T-helper 2 cell (primary cell): Measurements from ENCODE around the gene UGT1A3.
"Not testable (repeated sequence)": the region's sequence is repeated elsewhere in the genome, so short reads cannot be mapped to it uniquely, and the experiment has no call there.

Experiments used
- DNase-seq, 5 experiments: peaks; one replicate each; pipeline versions ENCODE4 v3.0.0 to v3.0.0-alpha.2; 2012 to 2022

The UGT1A3 gene

GRCh38 chr2:233728723-233729301 is at the start of gene UGT1A3:
UGT1A3 (plus strand) TSS chr2:233729042; CDS start chr2:233729127, 85 bp downstream.
- no peak for DNase-seq

DNA sequence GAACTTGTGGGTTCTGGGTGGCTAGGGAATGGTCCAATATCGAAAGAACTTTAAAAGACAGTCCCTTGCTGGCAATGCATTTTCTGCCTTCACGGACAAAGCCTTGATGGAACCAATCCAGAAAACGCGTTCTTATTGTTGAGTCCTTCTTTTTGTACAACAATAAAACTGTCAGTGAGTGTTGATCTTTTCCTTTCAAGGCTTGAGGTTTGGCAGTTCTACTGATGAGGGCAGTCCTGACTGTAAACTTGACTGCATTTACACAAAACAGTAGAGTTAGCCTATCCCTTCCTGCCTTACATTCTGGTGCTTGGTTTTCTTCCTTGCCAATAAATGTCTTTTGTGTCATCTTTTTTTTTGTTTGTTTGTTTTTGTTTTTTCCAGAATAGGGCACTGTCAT is 49.6 kb upstream of the UGT1A3 start:
- DNase-seq: no peak

- no peak for DNase-seq
These were observed 48.3 kb upstream of the UGT1A3 start for GRCh38 chr2:233680361-233681045.

- DNase-seq: no peak
These were observed 47.2 kb upstream of the UGT1A3 start, which contains the start of gene UGT1A7 for GRCh38 chr2:233681521-233682099. UGT1A7 (plus strand) TSS chr2:233681901; CDS start chr2:233681938, 37 bp downstream.

GRCh38 chr2:233684640-233685039 is 44.2 kb upstream of the UGT1A3 start:
- DNase-seq: no peak

- DNase-seq: no peak
These were observed 41.9 kb upstream of the UGT1A3 start for GRCh38 chr2:233686928-233687327.

- no peak for DNase-seq
These were observed 40.5 kb upstream of the UGT1A3 start for GRCh38 chr2:233688341-233688740.

DNA sequence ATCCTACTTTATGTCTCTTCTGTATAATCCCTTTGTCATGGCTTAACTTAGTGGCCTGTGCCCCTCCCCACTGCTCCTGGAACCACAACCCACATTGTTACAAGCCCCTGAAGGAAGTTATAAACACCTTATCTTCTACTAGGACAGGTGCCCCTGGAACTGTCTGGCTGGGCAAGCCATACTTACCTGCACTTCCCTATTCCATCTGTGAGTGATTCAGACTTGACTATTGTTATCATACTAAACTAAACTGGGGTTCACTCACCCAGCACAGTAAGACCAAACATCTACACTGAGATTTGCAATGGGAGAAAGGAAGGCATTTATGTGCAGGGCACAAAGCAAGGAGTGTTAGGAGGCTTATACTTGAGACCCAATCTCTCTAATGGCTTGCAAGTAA is 39.8 kb upstream of the UGT1A3 start:
- no peak for DNase-seq

- no peak for DNase-seq
These were observed 39.3 kb upstream of the UGT1A3 start for GRCh38 chr2:233689501-233689900.

DNA sequence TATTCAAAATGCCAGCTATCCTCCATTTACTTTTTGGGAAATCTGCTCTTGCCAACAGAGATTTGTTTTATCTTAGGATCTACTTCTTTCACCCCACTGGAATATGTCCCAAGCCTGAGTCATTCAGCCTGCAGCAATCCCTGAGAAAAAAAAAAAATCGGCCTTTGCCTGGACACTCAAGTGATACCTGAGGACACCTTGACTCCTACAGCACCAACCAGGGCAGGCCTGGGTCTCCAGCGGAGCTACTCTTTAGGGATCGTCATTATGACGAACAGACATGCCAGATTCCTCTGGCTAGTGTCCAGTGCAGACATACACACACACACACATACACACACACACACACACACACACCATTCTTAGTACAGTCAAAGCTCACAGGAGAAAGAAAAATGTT is 38.4 kb upstream of the UGT1A3 start:
- DNase-seq: no peak

DNA sequence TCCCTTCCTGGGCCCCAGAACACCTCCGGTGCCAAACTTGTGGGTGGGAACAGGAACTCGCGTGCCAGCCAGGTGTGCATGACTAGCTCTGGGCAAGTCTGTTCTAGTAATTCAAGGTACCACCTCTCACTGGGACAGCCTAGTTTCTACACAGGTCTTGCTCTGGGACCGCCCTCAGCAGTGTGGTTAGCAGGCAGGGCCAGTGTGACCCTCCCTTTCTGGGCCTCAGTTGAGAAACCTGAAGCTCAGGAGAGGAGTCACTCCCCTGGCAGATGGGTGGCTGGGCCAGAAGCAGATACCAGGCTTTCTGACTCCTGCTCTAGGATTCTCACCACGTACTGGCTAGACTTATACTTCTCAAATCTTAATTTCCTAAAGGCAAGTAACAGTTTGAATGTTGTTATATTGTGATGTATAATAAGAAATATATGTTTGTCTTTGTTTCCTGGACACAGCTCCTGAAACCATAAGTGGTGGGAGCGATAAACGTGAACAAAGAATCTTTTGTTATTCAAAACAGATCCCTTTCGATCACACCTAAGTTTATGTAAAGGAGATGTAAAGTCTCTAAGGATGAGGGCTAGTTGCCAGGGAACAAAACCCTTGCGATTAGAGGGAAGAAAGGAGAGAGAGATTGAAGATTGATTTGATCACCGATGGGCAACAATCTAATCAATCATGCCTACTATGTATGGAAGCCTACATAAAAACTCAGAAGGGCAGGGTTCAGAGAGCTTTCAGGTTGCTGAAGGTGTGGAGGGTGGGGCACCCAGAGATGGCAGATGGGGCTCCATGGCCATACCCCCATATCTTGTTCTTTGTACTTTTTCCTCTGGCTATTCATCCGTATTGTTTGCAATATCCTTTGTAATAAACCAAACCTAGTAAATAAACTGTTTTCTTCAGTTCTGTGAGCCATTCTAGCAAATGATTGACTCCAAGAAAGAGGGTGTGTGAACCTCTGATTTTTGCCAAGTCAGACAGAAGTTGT is 37.1 kb upstream of the UGT1A3 start:
- no peak for DNase-seq

- no peak for DNase-seq
These were observed 36.2 kb upstream of the UGT1A3 start, which contains the start of gene UGT1A6 for GRCh38 chr2:233692648-233693047. UGT1A6 (plus strand) TSS chr2:233692890; CDS start chr2:233693005, 115 bp downstream.

GRCh38 chr2:233693963-233694362 is 34.9 kb upstream of the UGT1A3 start:
- no peak for DNase-seq

- no peak for DNase-seq
These were observed 30.1 kb upstream of the UGT1A3 start for GRCh38 chr2:233698740-233699139.

- DNase-seq: no peak
These were observed 29.3 kb upstream of the UGT1A3 start for GRCh38 chr2:233699424-233700027.

DNA sequence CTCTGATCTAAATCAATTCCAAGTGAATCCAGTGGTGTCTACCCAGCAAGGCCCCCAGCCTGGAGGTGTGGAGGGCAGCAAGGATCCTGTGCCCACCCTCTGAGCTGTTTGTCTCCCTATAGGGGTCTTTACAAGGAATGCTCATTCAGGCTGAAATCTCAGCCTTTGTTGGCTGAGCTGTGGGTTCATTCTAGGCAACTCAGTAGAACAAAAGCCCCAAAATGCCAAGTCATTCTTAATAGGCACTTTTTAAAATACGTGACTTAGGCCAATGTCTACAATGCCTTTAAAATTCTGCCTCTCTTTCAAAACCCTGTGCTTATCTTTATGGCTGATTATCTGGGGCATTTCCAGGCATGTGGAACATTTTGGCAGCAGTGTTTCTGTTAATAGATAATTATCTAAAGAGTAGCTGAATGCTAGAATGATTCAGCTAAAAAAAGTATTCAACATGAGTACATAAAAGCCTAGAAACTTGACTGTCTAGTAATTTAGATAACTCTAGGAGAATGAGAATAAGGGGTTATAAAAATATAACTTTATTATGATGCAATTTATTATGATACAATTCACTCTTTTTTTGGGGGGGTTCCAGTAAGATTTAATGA is 28.7 kb upstream of the UGT1A3 start:
- DNase-seq: no peak

GRCh38 chr2:233700842-233701241 is 28.0 kb upstream of the UGT1A3 start:
- not testable (repeated sequence) for DNase-seq

DNA sequence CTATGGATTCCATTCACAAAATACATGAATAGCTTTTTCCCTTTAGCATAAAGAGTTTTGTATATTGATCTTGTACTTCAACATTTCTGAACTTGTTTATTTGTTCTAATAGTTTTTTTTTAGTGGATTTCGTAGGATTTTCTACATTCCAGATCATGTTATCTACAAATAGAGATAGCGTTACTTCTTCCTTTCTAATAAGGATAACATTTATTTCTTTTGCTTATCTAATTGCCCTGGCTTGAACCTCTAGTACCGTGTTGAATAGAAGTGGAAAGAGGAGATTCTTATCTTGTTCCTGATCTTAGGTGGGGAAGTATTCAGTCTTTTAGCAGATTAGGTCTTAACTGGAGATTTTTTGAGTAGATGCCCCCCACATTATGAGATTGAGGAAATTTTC is 26.6 kb upstream of the UGT1A3 start:
- DNase-seq: no peak

GRCh38 chr2:233705911-233706506 is 22.8 kb upstream of the UGT1A3 start:
- DNase-seq: no peak

- DNase-seq: no peak
These were observed 22.1 kb upstream of the UGT1A3 start for GRCh38 chr2:233706720-233707119.

- DNase-seq: no peak
These were observed 20.8 kb upstream of the UGT1A3 start for GRCh38 chr2:233707940-233708644.
